Measurements from ENCODE around the gene DARS1. TPM values are rescaled to one million over a fixed set of nuclear protein-coding genes. Genes with fewer than 3 reads are reported as not detected.

DARS1 gene
- 10 to 100 TPM; 58.7 to 73.6 (median 65.7) TPM for total RNA-seq

GRCh38 chr2:135985018-135985825, at the start of gene DARS1:
Gene DARS1, minus strand, starts transcription at chr2:135985626. Its CDS starts 158 bp downstream, at chr2:135985468.
- intact Hi-C loops (cut with DNase I; ENCODE audit: low total_unique reads) = no loop called here
- peak in 1 of 2 donors; percentile 2 for TF ChIP-seq POLR2A (IDR thresholded peaks at IDR 0.05)
- no peak for TF ChIP-seq CTCF (IDR thresholded peaks at IDR 0.05)
- peak within 1 kb of the TSS; percentile 98 for H3K4me3 ChIP-seq (ENCODE audit: low read depth, poor library complexity, severe bottlenecking)
- 0 to 1% methylated on average over 52 to 54 of the region's 64 CpGs for WGBS, 2 donors
- DNase-seq (ENCODE audit: low spot score in 2 of 2) = peak; percentile 85 to 98

- no peak for TF ChIP-seq POLR2A (IDR thresholded peaks at IDR 0.05)
- no peak for TF ChIP-seq CTCF (IDR thresholded peaks at IDR 0.05)
- intact Hi-C loops (cut with DNase I; ENCODE audit: low total_unique reads) = no loop called here
- no peak overlapping the region for H3K4me3 ChIP-seq (ENCODE audit: low read depth, poor library complexity, severe bottlenecking)
- no peak for DNase-seq (ENCODE audit: low spot score in 2 of 2)
- WGBS, 2 donors = 83% methylated on average over 3 of the region's 3 CpGs
These were observed 49.2 kb upstream of the DARS1 start for GRCh38 chr2:136034629-136035028.

GRCh38 chr2:136032817-136033535, 47.5 kb upstream of the DARS1 start:
- 91 to 92% methylated on average over 3 of the region's 3 CpGs for WGBS, 2 donors
- DNase-seq (ENCODE audit: low spot score in 2 of 2) = no peak
- intact Hi-C loops (cut with DNase I; ENCODE audit: low total_unique reads) = no loop called here
- TF ChIP-seq CTCF (IDR thresholded peaks at IDR 0.05) (no peak), POLR2A (IDR thresholded peaks at IDR 0.05) (no peak)
- H3K4me3 ChIP-seq (ENCODE audit: low read depth, poor library complexity, severe bottlenecking) = no peak overlapping the region

GRCh38 chr2:136032192-136032591, 46.8 kb upstream of the DARS1 start:
- intact Hi-C loops (cut with DNase I; ENCODE audit: low total_unique reads) = no loop called here
- 53 to 63% methylated on average over 3 of the region's 3 CpGs for WGBS, 2 donors
- TF ChIP-seq CTCF (IDR thresholded peaks at IDR 0.05) (no peak), POLR2A (IDR thresholded peaks at IDR 0.05) (no peak)
- H3K4me3 ChIP-seq (ENCODE audit: low read depth, poor library complexity, severe bottlenecking) = no peak overlapping the region
- no peak for DNase-seq (ENCODE audit: low spot score in 2 of 2)

- no peak for DNase-seq (ENCODE audit: low spot score in 2 of 2)
- no peak overlapping the region for H3K4me3 ChIP-seq (ENCODE audit: low read depth, poor library complexity, severe bottlenecking)
- WGBS, 2 donors = 59 to 64% methylated on average over 7 of the region's 7 CpGs
- intact Hi-C loops (cut with DNase I; ENCODE audit: low total_unique reads) = no loop called here
- TF ChIP-seq POLR2A (IDR thresholded peaks at IDR 0.05) (no peak), CTCF (IDR thresholded peaks at IDR 0.05) (no peak)
These were observed 46.3 kb upstream of the DARS1 start for GRCh38 chr2:136031711-136032110.
